C4-2B (cell line): ENCODE results near the gene CLRN1.

Experiments used
- ZFX ChIP-seq: fragments of 450-650 bp; IDR thresholded peaks from 2 replicates; pipeline ENCODE4 v1.6.1; 2017
- TF ChIP-seq, protein P1 (sequence below): fragments of 450-650 bp; conservative IDR thresholded peaks from 2 replicates; pipeline ENCODE4 v1.5.1; 2017; ENCODE audit warnings: mild to moderate bottlenecking

DNA sequence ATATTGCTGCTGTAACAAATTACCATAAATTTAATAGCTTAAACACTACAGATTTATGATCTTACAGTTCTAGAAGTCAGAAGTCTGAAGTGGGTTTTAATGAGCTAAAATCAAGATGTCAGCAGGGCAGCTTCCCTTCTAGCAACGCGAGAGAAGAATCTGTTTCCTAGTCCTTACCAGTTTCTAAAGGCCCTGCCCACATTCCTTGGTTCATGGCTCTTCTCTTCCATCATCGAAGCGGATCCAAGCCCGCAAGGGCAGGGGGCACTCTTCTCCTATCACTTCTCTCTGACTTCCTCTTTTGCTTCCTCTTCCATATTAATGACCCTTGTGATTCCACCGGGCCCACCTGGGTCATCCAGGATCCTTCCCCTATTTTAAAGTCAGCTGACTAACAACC, 83.4 kb downstream of the CLRN1 start:
- TF ChIP-seq, protein P1, sequence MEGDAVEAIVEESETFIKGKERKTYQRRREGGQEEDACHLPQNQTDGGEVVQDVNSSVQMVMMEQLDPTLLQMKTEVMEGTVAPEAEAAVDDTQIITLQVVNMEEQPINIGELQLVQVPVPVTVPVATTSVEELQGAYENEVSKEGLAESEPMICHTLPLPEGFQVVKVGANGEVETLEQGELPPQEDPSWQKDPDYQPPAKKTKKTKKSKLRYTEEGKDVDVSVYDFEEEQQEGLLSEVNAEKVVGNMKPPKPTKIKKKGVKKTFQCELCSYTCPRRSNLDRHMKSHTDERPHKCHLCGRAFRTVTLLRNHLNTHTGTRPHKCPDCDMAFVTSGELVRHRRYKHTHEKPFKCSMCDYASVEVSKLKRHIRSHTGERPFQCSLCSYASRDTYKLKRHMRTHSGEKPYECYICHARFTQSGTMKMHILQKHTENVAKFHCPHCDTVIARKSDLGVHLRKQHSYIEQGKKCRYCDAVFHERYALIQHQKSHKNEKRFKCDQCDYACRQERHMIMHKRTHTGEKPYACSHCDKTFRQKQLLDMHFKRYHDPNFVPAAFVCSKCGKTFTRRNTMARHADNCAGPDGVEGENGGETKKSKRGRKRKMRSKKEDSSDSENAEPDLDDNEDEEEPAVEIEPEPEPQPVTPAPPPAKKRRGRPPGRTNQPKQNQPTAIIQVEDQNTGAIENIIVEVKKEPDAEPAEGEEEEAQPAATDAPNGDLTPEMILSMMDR: no peak
- no peak for TF ChIP-seq ZFX
